BLaER1 treated with 17β-estradiol and CSF1 and Interleukin-3, amounts not matched to agents 10 nM and 100 nM (cell line): ENCODE measurements around the gene SPOCK3.

ENCODE experiments used
- H3K27ac ChIP-seq, 11 experiments: shearing (Covaris generic); formaldehyde crosslinking; 2 replicates each; pipeline ENCODE4 v1.8.1; 2022
- H3K27me3 ChIP-seq, 11 experiments: shearing (Covaris generic); formaldehyde crosslinking; 2 replicates each; pipeline ENCODE4 v1.8.1; 2022
- H3K36me3 ChIP-seq, 11 experiments: shearing (Covaris generic); formaldehyde crosslinking; 2 replicates each; pipeline ENCODE4 v1.8.1; 2022
- H3K4me1 ChIP-seq, 10 experiments: shearing (Covaris generic); formaldehyde crosslinking; 2 replicates each; pipeline ENCODE4 v1.8.1; 2022
- H3K4me2 ChIP-seq, 11 experiments: shearing (Covaris generic); formaldehyde crosslinking; 2 replicates each; pipeline ENCODE4 v1.8.1; 2022
- H3K4me3 ChIP-seq, 10 experiments: shearing (Covaris generic); formaldehyde crosslinking; 2 replicates each; pipeline ENCODE4 v1.8.1; 2022
- H3K9ac ChIP-seq, 11 experiments: shearing (Covaris generic); formaldehyde crosslinking; 2 replicates each; pipeline ENCODE4 v1.8.1; 2022
- H3K9me3 ChIP-seq, 11 experiments: shearing (Covaris generic); formaldehyde crosslinking; replicated peaks in 1 of 11; 2 replicates each; pipeline ENCODE4 v1.8.1; 2022
- H4K20me1 ChIP-seq, 11 experiments: shearing (Covaris generic); formaldehyde crosslinking; 2 replicates each; pipeline ENCODE4 v1.8.1; 2022
- Cebpa-rat ChIP-seq, 11 experiments: shearing (Covaris generic); IDR thresholded peaks; 2 replicates each; pipeline ENCODE4 v1.8.1; 2022

SPOCK3 gene

GRCh38 chr4:166838975-166839614 is 395.2 kb downstream of the SPOCK3 start:
- no peak overlapping the region for H3K4me3 ChIP-seq
- H3K4me1 ChIP-seq: peaks cover 12 to 20% (median 17%) of the 10 kb centered on the region in 10 experiments
- no peak overlapping the region for H3K27ac ChIP-seq
- peaks cover 16 to 32% (median 20%) of the 10 kb centered on the region in 11 experiments for H3K9me3 ChIP-seq
- H4K20me1 ChIP-seq: no peaks in the 10 kb centered on the region
- peak overlapping the region; percentile 39 to 89 (median 68) for H3K4me2 ChIP-seq
- no peak overlapping the region for H3K9ac ChIP-seq
- TF ChIP-seq Cebpa-rat (IDR thresholded peaks at IDR 0.05): no peak
- H3K36me3 ChIP-seq: no peaks in the 10 kb centered on the region; a peak in 1 of 22 replicates
- H3K27me3 ChIP-seq: no peaks in the 10 kb centered on the region

GRCh38 chr4:166836865-166837264 is 397.4 kb downstream of the SPOCK3 start:
- H4K20me1 ChIP-seq: no peaks in the 10 kb centered on the region
- no peak overlapping the region for H3K27ac ChIP-seq
- H3K27me3 ChIP-seq: no peaks in the 10 kb centered on the region
- TF ChIP-seq Cebpa-rat (IDR thresholded peaks at IDR 0.05): no peak
- peaks cover 12 to 20% (median 17%) of the 10 kb centered on the region in 10 experiments for H3K4me1 ChIP-seq
- no peak overlapping the region for H3K9ac ChIP-seq
- H3K4me2 ChIP-seq: no peak overlapping the region
- no peak overlapping the region for H3K4me3 ChIP-seq
- no peaks in the 10 kb centered on the region for H3K36me3 ChIP-seq
- H3K9me3 ChIP-seq: peaks cover 2 to 15% (median 8%) of the 10 kb centered on the region in 11 experiments; a peak in 16 of 22 replicates

- Histone ChIP-seq H3K9me3 (peaks cover 0 to 3% (median 0%) of the 10 kb centered on the region in 11 experiments; a peak in 2 of 22 replicates), H4K20me1 (no peaks in the 10 kb centered on the region), H3K4me1 (no peaks in the 10 kb centered on the region), H3K36me3 (no peaks in the 10 kb centered on the region), H3K4me2 (no peak overlapping the region), H3K27me3 (no peaks in the 10 kb centered on the region), H3K9ac (no peak overlapping the region), H3K27ac (no peak overlapping the region), H3K4me3 (no peak overlapping the region)
- TF ChIP-seq Cebpa-rat (IDR thresholded peaks at IDR 0.05): no peak
Observed at GRCh38 chr4:166827629-166828028, 406.7 kb downstream of the SPOCK3 start.

- no peaks in the 10 kb centered on the region for H3K4me1 ChIP-seq
- no peak overlapping the region for H3K4me3 ChIP-seq
- no peak overlapping the region for H3K4me2 ChIP-seq
- no peak for TF ChIP-seq Cebpa-rat (IDR thresholded peaks at IDR 0.05)
- H3K9me3 ChIP-seq: no peaks in the 10 kb centered on the region
- no peak overlapping the region for H3K27ac ChIP-seq
- no peaks in the 10 kb centered on the region for H3K36me3 ChIP-seq
- no peaks in the 10 kb centered on the region for H3K27me3 ChIP-seq
- no peak overlapping the region for H3K9ac ChIP-seq
- no peaks in the 10 kb centered on the region for H4K20me1 ChIP-seq
Observed at GRCh38 chr4:166827167-166827566, 407.1 kb downstream of the SPOCK3 start.

- Histone ChIP-seq H4K20me1 (no peaks in the 10 kb centered on the region), H3K27me3 (no peaks in the 10 kb centered on the region), H3K9me3 (no peaks in the 10 kb centered on the region; a peak in 1 of 22 replicates), H3K36me3 (no peaks in the 10 kb centered on the region), H3K4me1 (no peaks in the 10 kb centered on the region), H3K9ac (no peak overlapping the region), H3K27ac (no peak overlapping the region), H3K4me2 (no peak overlapping the region), H3K4me3 (no peak overlapping the region)
- TF ChIP-seq Cebpa-rat (IDR thresholded peaks at IDR 0.05): no peak
Observed at GRCh38 chr4:166823848-166824247, 410.4 kb downstream of the SPOCK3 start.

- Histone ChIP-seq H3K27ac (no peak overlapping the region), H3K4me1 (no peaks in the 10 kb centered on the region), H3K4me2 (no peak overlapping the region), H3K9me3 (no peaks in the 10 kb centered on the region; a peak in 1 of 22 replicates), H3K36me3 (no peaks in the 10 kb centered on the region), H3K27me3 (no peaks in the 10 kb centered on the region), H4K20me1 (no peaks in the 10 kb centered on the region), H3K4me3 (no peak overlapping the region), H3K9ac (no peak overlapping the region)
- TF ChIP-seq Cebpa-rat (IDR thresholded peaks at IDR 0.05): no peak
Observed at GRCh38 chr4:166823126-166823525, 411.2 kb downstream of the SPOCK3 start.

GRCh38 chr4:166822386-166822785 is 411.9 kb downstream of the SPOCK3 start:
- no peaks in the 10 kb centered on the region for H4K20me1 ChIP-seq
- H3K36me3 ChIP-seq: no peaks in the 10 kb centered on the region
- H3K9me3 ChIP-seq: no peaks in the 10 kb centered on the region; a peak in 1 of 22 replicates
- H3K4me2 ChIP-seq: no peak overlapping the region
- no peak overlapping the region for H3K9ac ChIP-seq
- H3K4me1 ChIP-seq: no peaks in the 10 kb centered on the region
- no peak for TF ChIP-seq Cebpa-rat (IDR thresholded peaks at IDR 0.05)
- H3K27me3 ChIP-seq: no peaks in the 10 kb centered on the region
- H3K27ac ChIP-seq: no peak overlapping the region
- H3K4me3 ChIP-seq: no peak overlapping the region

GRCh38 chr4:166816890-166817289 is 417.4 kb downstream of the SPOCK3 start:
- Histone ChIP-seq H3K27ac (no peak overlapping the region), H4K20me1 (no peaks in the 10 kb centered on the region), H3K9me3 (no peaks in the 10 kb centered on the region; a peak in 1 of 22 replicates), H3K4me3 (no peak overlapping the region), H3K9ac (no peak overlapping the region), H3K27me3 (no peaks in the 10 kb centered on the region), H3K36me3 (no peaks in the 10 kb centered on the region), H3K4me2 (no peak overlapping the region), H3K4me1 (no peaks in the 10 kb centered on the region)
- no peak for TF ChIP-seq Cebpa-rat (IDR thresholded peaks at IDR 0.05)

- no peaks in the 10 kb centered on the region for H4K20me1 ChIP-seq
- H3K27me3 ChIP-seq: no peaks in the 10 kb centered on the region
- H3K36me3 ChIP-seq: no peaks in the 10 kb centered on the region
- no peak for TF ChIP-seq Cebpa-rat (IDR thresholded peaks at IDR 0.05)
- H3K27ac ChIP-seq: no peak overlapping the region
- no peak overlapping the region for H3K4me3 ChIP-seq
- H3K4me1 ChIP-seq: no peaks in the 10 kb centered on the region
- H3K9me3 ChIP-seq: no peaks in the 10 kb centered on the region
- no peak overlapping the region for H3K9ac ChIP-seq
- H3K4me2 ChIP-seq: no peak overlapping the region
Observed at GRCh38 chr4:166808380-166808779, 425.9 kb downstream of the SPOCK3 start.

- no peaks in the 10 kb centered on the region for H3K9me3 ChIP-seq
- no peaks in the 10 kb centered on the region for H4K20me1 ChIP-seq
- no peaks in the 10 kb centered on the region for H3K4me1 ChIP-seq
- no peak overlapping the region for H3K4me3 ChIP-seq
- no peak for TF ChIP-seq Cebpa-rat (IDR thresholded peaks at IDR 0.05)
- no peaks in the 10 kb centered on the region for H3K36me3 ChIP-seq
- no peak overlapping the region for H3K27ac ChIP-seq
- no peak overlapping the region for H3K4me2 ChIP-seq
- no peak overlapping the region for H3K9ac ChIP-seq
- no peaks in the 10 kb centered on the region for H3K27me3 ChIP-seq
Observed at GRCh38 chr4:166802346-166802745, 431.9 kb downstream of the SPOCK3 start.
